GM23338 (cell line): Measurements from ENCODE around the gene FXN. TPM values are rescaled to one million over a fixed set of nuclear protein-coding genes. Genes with fewer than 3 reads are reported as not detected.
A peak's percentile ranks its signal among the peaks of the same experiment; 100 is the strongest.

ENCODE experiments used
- ATAC-seq: fragments of 200-7000 bp; cut with Tn5 transposase; 3 replicates; pipeline ENCODE4 v1.9.1; 2020
- DNase-seq: peaks from one replicate; pipeline ENCODE4 v3.0.0-alpha.2; 2015; ENCODE audit warnings: low spot score
- H2AFZ ChIP-seq: fragments of 200-600 bp; sonication (generic); 2 replicates; pipeline ENCODE4 v1.8.0; 2016; ENCODE audit warnings: antibody characterized with exemption, mild to moderate bottlenecking, moderate library complexity
- H3F3A ChIP-seq: fragments of 200-600 bp; sonication (generic); replicated peaks from 2 replicates; pipeline ENCODE4 v1.8.0; 2017; ENCODE audit warnings: antibody characterized with exemption, mixed run types, low read depth
- H3K27ac ChIP-seq: fragments of 200-600 bp; sonication (generic); 2 replicates; pipeline ENCODE4 v1.6.1; 2016; ENCODE audit warnings: low read depth
- H3K27me3 ChIP-seq: fragments of 200-600 bp; sonication (generic); 2 replicates; pipeline ENCODE4 v1.8.0; 2016; ENCODE audit warnings: mild to moderate bottlenecking, mixed run types, moderate library complexity; ENCODE audit not compliant: insufficient read depth
- H3K36me3 ChIP-seq: fragments of 200-600 bp; sonication (generic); 2 replicates; pipeline ENCODE4 v1.8.0; 2016; ENCODE audit warnings: mild to moderate bottlenecking; ENCODE audit not compliant: insufficient read depth
- H3K4me1 ChIP-seq: fragments of 200-600 bp; sonication (generic); 2 replicates; pipeline ENCODE4 v1.8.0; 2016; ENCODE audit warnings: mild to moderate bottlenecking, moderate library complexity; ENCODE audit not compliant: insufficient read depth
- H3K4me2 ChIP-seq: fragments of 200-600 bp; sonication (generic); 2 replicates; pipeline ENCODE4 v1.7.1; 2017; ENCODE audit warnings: mixed run types
- H3K4me3 ChIP-seq: fragments of 200-600 bp; sonication (generic); 2 replicates; pipeline ENCODE4 v1.6.1; 2016; ENCODE audit warnings: mixed run types
- H3K79me2 ChIP-seq: fragments of 200-600 bp; sonication (generic); replicated peaks from 2 replicates; pipeline ENCODE4 v1.8.0; 2017; ENCODE audit warnings: mild to moderate bottlenecking; ENCODE audit not compliant: insufficient read depth
- H3K9me2 ChIP-seq: fragments of 200-600 bp; sonication (generic); 2 replicates; pipeline ENCODE4 v1.8.0; 2017; ENCODE audit not compliant: insufficient read depth
- H4K20me1 ChIP-seq: fragments of 200-600 bp; sonication (generic); replicated peaks from 2 replicates; pipeline ENCODE4 v1.8.0; 2017; ENCODE audit warnings: mild to moderate bottlenecking; ENCODE audit not compliant: insufficient read depth
- H3K27ac Mint-ChIP-seq: 2 replicates; pipeline ENCODE4 v1.8.0; 2020; ENCODE audit warnings: inconsistent platforms, mild to moderate bottlenecking, moderate library complexity, mixed read lengths
- H3K27me3 Mint-ChIP-seq: 3 replicates; pipeline ENCODE4 v1.8.0; 2022; ENCODE audit warnings: low read depth, mild to moderate bottlenecking, moderate library complexity, mixed read lengths, inconsistent platforms; ENCODE audit not compliant: insufficient read depth, poor library complexity
- H3K36me3 Mint-ChIP-seq: 3 replicates; pipeline ENCODE4 v1.8.0; 2021; ENCODE audit warnings: low read depth, mild to moderate bottlenecking, inconsistent platforms, moderate library complexity, mixed read lengths
- H3K4me1 Mint-ChIP-seq: 3 replicates; pipeline ENCODE4 v1.8.0; 2020; ENCODE audit warnings: mild to moderate bottlenecking, inconsistent platforms, mixed read lengths
- H3K4me3 Mint-ChIP-seq: 3 replicates; pipeline ENCODE4 v1.8.0; 2021; ENCODE audit warnings: moderate library complexity, mild to moderate bottlenecking, inconsistent platforms, mixed read lengths
- H3K9me3 Mint-ChIP-seq: 3 replicates; pipeline ENCODE4 v1.8.0; 2020; ENCODE audit warnings: moderate library complexity, mild to moderate bottlenecking, inconsistent platforms, mixed read lengths
- CREB1 ChIP-seq: fragments of 250-450 bp; sonication (Bioruptor Pico); IDR thresholded peaks from 2 replicates; pipeline ENCODE4 v1.5.0; 2020; ENCODE audit warnings: low read depth, mild to moderate bottlenecking, moderate library complexity
- EZH2 ChIP-seq: fragments of 200-600 bp; sonication (generic); IDR thresholded peaks from one replicate; pipeline ENCODE4 v1.8.0; 2017; ENCODE audit warnings: antibody characterized with exemption, mild to moderate bottlenecking, low read depth; ENCODE audit not compliant: unreplicated experiment
- EZH2phosphoT487 ChIP-seq: fragments of 200-600 bp; sonication (generic); IDR thresholded peaks from one replicate; pipeline ENCODE4 v1.8.1; 2018; ENCODE audit warnings: antibody characterized with exemption; ENCODE audit not compliant: unreplicated experiment
- JUNB ChIP-seq: IDR thresholded peaks from one replicate; pipeline ENCODE4 v1.6.1; 2016; ENCODE audit warnings: antibody characterized with exemption; ENCODE audit not compliant: unreplicated experiment
- NANOG ChIP-seq: IDR thresholded peaks from 2 replicates; pipeline ENCODE4 v1.6.1; 2016; ENCODE audit warnings: antibody characterized with exemption, borderline replicate concordance
- POLR2AphosphoS5 ChIP-seq: IDR thresholded peaks from 2 replicates; pipeline ENCODE4 v1.6.1; 2016; ENCODE audit warnings: antibody characterized with exemption, low read depth
- STAT1 ChIP-seq: IDR thresholded peaks from one replicate; pipeline ENCODE4 v1.6.1; 2016; ENCODE audit warnings: antibody characterized with exemption; ENCODE audit not compliant: unreplicated experiment
- ZNF114 ChIP-seq: fragments of 250-450 bp; sonication (Bioruptor Pico); IDR thresholded peaks from 2 replicates; pipeline ENCODE4 v1.5.0; 2020; ENCODE audit warnings: mild to moderate bottlenecking, moderate library complexity
- polyA plus RNA-seq: library from polyadenylated mRNA; unstranded; fragments of >200 nt; fragmentation: Nextera tagmentation; extraction: Ambion mirVana; gene quantifications from 2 replicates; pipeline ENCODE4 v1.2.1, GENCODE V29; 2016
- total RNA-seq: library from RNA; depleted of rRNA; stranded (reverse); fragments of >200 nt; shearing (Covaris generic); gene quantifications from 2 replicates; pipeline ENCODE4 v1.2.3, GENCODE V29; 2014
- TF ChIP-seq, protein P1 (sequence below): IDR thresholded peaks from 2 replicates; pipeline ENCODE4 v1.6.1; 2016; ENCODE audit warnings: antibody characterized with exemption
- TF ChIP-seq, protein P2 (sequence below), 2 experiments: fragments of 200-600 bp in 1 of 2; sonication (generic) in 1 of 2; conservative IDR thresholded peaks; 2 replicates each; pipeline versions ENCODE4 v1.5.1 to v1.6.1; 2016 to 2017; ENCODE audit warnings: antibody characterized with exemption in 2 of 2, low read depth in 2 of 2, mild to moderate bottlenecking in 2 of 2, moderate library complexity in 1 of 2
- TF ChIP-seq, protein P3 (sequence below): IDR thresholded peaks from one replicate; pipeline ENCODE4 v1.6.1; 2018; ENCODE audit warnings: antibody characterized with exemption; ENCODE audit not compliant: unreplicated experiment

The FXN gene
- total and polyA plus RNA-seq, 2 experiments from 2014 or later, result 26.1 to 66.4 TPM

DNA sequence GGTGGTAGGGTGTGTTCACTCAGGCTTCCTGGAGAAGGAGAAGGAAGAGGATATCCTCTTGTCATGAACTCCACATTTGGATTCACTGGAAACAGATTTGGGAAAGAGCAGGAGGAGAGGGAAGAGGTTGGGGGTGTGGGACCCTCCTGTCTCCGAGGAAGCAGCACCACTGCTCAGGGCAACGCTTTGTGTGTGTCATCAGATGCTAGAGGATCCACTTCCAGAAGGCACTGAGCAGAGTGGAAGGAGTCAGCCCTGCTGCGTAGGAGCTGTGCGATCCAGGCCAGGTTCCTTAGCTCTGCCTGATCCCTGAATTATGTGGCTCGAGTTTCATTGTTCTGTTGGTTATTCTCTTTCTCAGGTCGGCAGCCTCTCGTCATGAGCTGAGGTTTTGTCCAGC lies 101.2 kb downstream of the FXN start:
- Mint-ChIP-seq H3K4me3 (no peak overlapping the region; the same call in 2 of the 3 replicates), H3K27ac (peak overlapping the region; percentile 69), H3K36me3 (peaks cover 29% of the 10 kb centered on the region), H3K9me3 (no peaks in the 10 kb centered on the region), H3K4me1 (peaks cover 30% of the 10 kb centered on the region), H3K27me3 (peaks cover 2% of the 10 kb centered on the region)
- TF ChIP-seq, protein P1, sequence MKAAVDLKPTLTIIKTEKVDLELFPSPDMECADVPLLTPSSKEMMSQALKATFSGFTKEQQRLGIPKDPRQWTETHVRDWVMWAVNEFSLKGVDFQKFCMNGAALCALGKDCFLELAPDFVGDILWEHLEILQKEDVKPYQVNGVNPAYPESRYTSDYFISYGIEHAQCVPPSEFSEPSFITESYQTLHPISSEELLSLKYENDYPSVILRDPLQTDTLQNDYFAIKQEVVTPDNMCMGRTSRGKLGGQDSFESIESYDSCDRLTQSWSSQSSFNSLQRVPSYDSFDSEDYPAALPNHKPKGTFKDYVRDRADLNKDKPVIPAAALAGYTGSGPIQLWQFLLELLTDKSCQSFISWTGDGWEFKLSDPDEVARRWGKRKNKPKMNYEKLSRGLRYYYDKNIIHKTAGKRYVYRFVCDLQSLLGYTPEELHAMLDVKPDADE, result no peak
- Histone ChIP-seq H3K4me2 (no peak overlapping the region), H3K27ac (no peak overlapping the region), H3K4me1 (peaks cover 27% of the 10 kb centered on the region), H3K9me2 (no peaks in the 10 kb centered on the region), H3K27me3 (no peaks in the 10 kb centered on the region), H3K4me3 (no peak overlapping the region), H3F3A (0 out of 2 replicates have a peak, but pooled peaks cover 4% of the 10 kb centered on the region), H4K20me1 (peaks cover 30% of the 10 kb centered on the region), H3K79me2 (peaks cover 98% of the 10 kb centered on the region), H3K36me3 (peaks cover 8% of the 10 kb centered on the region; the same call in 1 of the 2 replicates), H2AFZ (no peak overlapping the region)
- DNase-seq (no peak), ATAC-seq (peak; percentile 22; the same call in 2 of the 3 replicates)

DNA sequence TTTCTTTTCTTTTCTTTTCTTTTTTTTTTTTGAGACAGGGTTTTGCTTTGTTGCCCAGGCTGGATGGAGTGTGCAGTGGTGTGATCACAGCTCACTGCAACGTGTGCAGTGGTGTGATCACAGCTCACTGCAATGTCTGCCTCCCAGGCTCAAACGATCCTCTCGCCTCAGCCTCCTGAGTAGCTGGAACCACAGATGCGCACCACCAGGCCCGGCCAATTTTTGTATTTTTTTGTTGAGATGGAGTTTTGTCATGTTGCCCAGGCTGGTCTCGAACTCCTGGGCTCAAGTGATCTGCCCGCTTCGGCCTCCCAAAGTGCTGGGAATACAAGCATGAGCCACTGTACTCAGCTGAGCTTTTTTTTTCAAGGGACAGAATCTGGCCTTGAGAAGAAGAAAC lies 101.8 kb downstream of the FXN start:
- peaks cover 8% of the 10 kb centered on the region; the same call in 1 of the 2 replicates for H3K36me3 ChIP-seq
- H3K27ac ChIP-seq, result no peak overlapping the region
- Mint-ChIP-seq H3K27me3 (peaks cover under 1% of the 10 kb centered on the region), H3K4me3 (no peak overlapping the region; the same call in 2 of the 3 replicates), H3K27ac (no peak overlapping the region), H3K9me3 (no peaks in the 10 kb centered on the region), H3K4me1 (peaks cover 28% of the 10 kb centered on the region), H3K36me3 (peaks cover 29% of the 10 kb centered on the region)
- no peaks in the 10 kb centered on the region for H3K9me2 ChIP-seq
- H3K27me3 ChIP-seq, result no peaks in the 10 kb centered on the region
- no peak overlapping the region for H3K4me3 ChIP-seq
- H3K4me2 ChIP-seq, result no peak overlapping the region
- H4K20me1 ChIP-seq, result peaks cover 30% of the 10 kb centered on the region
- H3K4me1 ChIP-seq, result peaks cover 27% of the 10 kb centered on the region
- no peak for ATAC-seq
- no peak overlapping the region for H2AFZ ChIP-seq
- peaks cover 98% of the 10 kb centered on the region for H3K79me2 ChIP-seq
- H3F3A ChIP-seq, result no peaks in the 10 kb centered on the region
- no peak for DNase-seq
- TF ChIP-seq, protein P1, result no peak
- TF ChIP-seq ZNF114 (CRISPR knock-in tag), result no peak
- TF ChIP-seq POLR2AphosphoS5, result no peak
- no peak for TF ChIP-seq CREB1
- TF ChIP-seq, protein P2, sequence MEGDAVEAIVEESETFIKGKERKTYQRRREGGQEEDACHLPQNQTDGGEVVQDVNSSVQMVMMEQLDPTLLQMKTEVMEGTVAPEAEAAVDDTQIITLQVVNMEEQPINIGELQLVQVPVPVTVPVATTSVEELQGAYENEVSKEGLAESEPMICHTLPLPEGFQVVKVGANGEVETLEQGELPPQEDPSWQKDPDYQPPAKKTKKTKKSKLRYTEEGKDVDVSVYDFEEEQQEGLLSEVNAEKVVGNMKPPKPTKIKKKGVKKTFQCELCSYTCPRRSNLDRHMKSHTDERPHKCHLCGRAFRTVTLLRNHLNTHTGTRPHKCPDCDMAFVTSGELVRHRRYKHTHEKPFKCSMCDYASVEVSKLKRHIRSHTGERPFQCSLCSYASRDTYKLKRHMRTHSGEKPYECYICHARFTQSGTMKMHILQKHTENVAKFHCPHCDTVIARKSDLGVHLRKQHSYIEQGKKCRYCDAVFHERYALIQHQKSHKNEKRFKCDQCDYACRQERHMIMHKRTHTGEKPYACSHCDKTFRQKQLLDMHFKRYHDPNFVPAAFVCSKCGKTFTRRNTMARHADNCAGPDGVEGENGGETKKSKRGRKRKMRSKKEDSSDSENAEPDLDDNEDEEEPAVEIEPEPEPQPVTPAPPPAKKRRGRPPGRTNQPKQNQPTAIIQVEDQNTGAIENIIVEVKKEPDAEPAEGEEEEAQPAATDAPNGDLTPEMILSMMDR (conservative IDR thresholded peaks at IDR 0.05; ENCODE audit: low read depth in 2 of 2), result no peak
- no peak for TF ChIP-seq EZH2
- TF ChIP-seq, protein P3, sequence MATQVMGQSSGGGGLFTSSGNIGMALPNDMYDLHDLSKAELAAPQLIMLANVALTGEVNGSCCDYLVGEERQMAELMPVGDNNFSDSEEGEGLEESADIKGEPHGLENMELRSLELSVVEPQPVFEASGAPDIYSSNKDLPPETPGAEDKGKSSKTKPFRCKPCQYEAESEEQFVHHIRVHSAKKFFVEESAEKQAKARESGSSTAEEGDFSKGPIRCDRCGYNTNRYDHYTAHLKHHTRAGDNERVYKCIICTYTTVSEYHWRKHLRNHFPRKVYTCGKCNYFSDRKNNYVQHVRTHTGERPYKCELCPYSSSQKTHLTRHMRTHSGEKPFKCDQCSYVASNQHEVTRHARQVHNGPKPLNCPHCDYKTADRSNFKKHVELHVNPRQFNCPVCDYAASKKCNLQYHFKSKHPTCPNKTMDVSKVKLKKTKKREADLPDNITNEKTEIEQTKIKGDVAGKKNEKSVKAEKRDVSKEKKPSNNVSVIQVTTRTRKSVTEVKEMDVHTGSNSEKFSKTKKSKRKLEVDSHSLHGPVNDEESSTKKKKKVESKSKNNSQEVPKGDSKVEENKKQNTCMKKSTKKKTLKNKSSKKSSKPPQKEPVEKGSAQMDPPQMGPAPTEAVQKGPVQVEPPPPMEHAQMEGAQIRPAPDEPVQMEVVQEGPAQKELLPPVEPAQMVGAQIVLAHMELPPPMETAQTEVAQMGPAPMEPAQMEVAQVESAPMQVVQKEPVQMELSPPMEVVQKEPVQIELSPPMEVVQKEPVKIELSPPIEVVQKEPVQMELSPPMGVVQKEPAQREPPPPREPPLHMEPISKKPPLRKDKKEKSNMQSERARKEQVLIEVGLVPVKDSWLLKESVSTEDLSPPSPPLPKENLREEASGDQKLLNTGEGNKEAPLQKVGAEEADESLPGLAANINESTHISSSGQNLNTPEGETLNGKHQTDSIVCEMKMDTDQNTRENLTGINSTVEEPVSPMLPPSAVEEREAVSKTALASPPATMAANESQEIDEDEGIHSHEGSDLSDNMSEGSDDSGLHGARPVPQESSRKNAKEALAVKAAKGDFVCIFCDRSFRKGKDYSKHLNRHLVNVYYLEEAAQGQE, result no peak
- no peak for TF ChIP-seq JUNB
- TF ChIP-seq NANOG, result no peak
- TF ChIP-seq EZH2phosphoT487, result no peak
- TF ChIP-seq STAT1, result no peak
